Keratinocyte (primary cell): ENCODE results near the gene MXI1.

Experiments used
- EZH2 ChIP-seq: IDR thresholded peaks from one replicate; pipeline ENCODE4 v1.6.1; 2012; ENCODE audit warnings: inconsistent platforms, mild to moderate bottlenecking, low read length, moderate library complexity
- TF ChIP-seq, protein P1 (sequence below), 3 experiments: IDR thresholded peaks in 1 of 3; conservative IDR thresholded peaks in 1 of 3; optimal IDR thresholded peaks in 1 of 3; 2 replicates in 2 of 3; 3 replicates in 1 of 3; pipeline versions ENCODE3 to v1.5.1; 2011; ENCODE audit warnings: low read length in 3 of 3, mild to moderate bottlenecking in 3 of 3, moderate library complexity in 2 of 3, control low read depth in 1 of 3, inconsistent platforms in 1 of 3; ENCODE audit not compliant: insufficient read depth in 2 of 3; ENCODE audit errors: extremely low read depth in 1 of 3

DNA sequence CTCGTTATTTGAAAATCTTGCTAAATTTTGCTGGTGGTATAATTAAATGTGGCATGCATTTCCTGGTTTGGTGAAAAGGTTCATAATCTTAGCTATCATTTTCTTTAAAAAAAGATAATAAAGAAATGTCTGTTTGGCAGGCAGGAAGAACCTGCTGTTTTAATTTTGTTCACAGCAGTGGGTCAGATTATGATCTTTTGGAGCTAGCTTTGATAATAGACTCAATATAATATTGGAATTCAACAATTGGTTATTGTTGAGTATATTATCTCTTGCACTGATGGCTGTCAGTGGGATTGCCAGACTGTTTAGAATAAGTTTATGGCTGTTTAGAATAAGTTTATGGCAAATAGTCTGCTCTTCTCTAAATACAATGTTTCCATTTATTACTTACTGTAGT lies 35.1 kb downstream of the MXI1 start:
- TF ChIP-seq, protein P1, sequence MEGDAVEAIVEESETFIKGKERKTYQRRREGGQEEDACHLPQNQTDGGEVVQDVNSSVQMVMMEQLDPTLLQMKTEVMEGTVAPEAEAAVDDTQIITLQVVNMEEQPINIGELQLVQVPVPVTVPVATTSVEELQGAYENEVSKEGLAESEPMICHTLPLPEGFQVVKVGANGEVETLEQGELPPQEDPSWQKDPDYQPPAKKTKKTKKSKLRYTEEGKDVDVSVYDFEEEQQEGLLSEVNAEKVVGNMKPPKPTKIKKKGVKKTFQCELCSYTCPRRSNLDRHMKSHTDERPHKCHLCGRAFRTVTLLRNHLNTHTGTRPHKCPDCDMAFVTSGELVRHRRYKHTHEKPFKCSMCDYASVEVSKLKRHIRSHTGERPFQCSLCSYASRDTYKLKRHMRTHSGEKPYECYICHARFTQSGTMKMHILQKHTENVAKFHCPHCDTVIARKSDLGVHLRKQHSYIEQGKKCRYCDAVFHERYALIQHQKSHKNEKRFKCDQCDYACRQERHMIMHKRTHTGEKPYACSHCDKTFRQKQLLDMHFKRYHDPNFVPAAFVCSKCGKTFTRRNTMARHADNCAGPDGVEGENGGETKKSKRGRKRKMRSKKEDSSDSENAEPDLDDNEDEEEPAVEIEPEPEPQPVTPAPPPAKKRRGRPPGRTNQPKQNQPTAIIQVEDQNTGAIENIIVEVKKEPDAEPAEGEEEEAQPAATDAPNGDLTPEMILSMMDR (optimal IDR thresholded peaks at IDR 0.05 in 1 of 3, IDR thresholded peaks at IDR 0.05 in 1 of 3, conservative IDR thresholded peaks at IDR 0.05 in 1 of 3; ENCODE audit: extremely low read depth in 1 of 3, insufficient read depth in 2 of 3, low read length in 3 of 3): no peak
- TF ChIP-seq EZH2: no peak
